Vagina (tissue), 2 donors: Measurements from ENCODE around the gene PDK4.

ENCODE experiments used
- CTCF ChIP-seq, 3 experiments: fragments of 450-650 bp in 2 of 3; fragments of 200-600 bp in 1 of 3; sonication (generic) in 1 of 3; IDR thresholded peaks; one replicate each; pipeline ENCODE4 v1.5.1; 2017 to 2019; ENCODE audit warnings: antibody characterized with exemption in 3 of 3, mild to moderate bottlenecking in 2 of 3, moderate library complexity in 2 of 3
- POLR2A ChIP-seq, 2 donors: fragments of 450-650 bp; IDR thresholded peaks; one replicate each; pipeline ENCODE4 v1.6.1; 2017; ENCODE audit warnings: antibody characterized with exemption in 2 of 2, mild to moderate bottlenecking in 2 of 2, moderate library complexity in 2 of 2

GRCh38 chr7:95592570-95592969 is 3.7 kb downstream of the PDK4 start:
- TF ChIP-seq CTCF (IDR thresholded peaks at IDR 0.05) (no peak), POLR2A (IDR thresholded peaks at IDR 0.05) (no peak)
